Progenitor cell of endocrine pancreas (in vitro differentiated cells): ENCODE data around the gene FTSJ3. TPM values are rescaled to one million over a fixed set of nuclear protein-coding genes. Genes with fewer than 3 reads are reported as not detected.
"Not testable (repeated sequence)": the region's sequence is repeated elsewhere in the genome, so short reads cannot be mapped to it uniquely, and the experiment has no call there.

Source experiments
- DNase-seq: peaks from one replicate; pipeline ENCODE4 v3.0.0; 2021; ENCODE audit warnings: low spot score; ENCODE audit not compliant: unreplicated experiment
- H3K27ac Mint-ChIP-seq: 2 replicates; pipeline ENCODE4 v1.8.0; 2021; ENCODE audit warnings: mild to moderate bottlenecking, moderate library complexity, mixed read lengths
- H3K27me3 Mint-ChIP-seq: 2 replicates; pipeline ENCODE4 v1.8.0; 2021; ENCODE audit warnings: mixed read lengths
- H3K36me3 Mint-ChIP-seq: 2 replicates; pipeline ENCODE4 v1.8.0; 2022; ENCODE audit warnings: mixed read lengths; ENCODE audit not compliant: insufficient read depth
- H3K4me1 Mint-ChIP-seq: 2 replicates; pipeline ENCODE4 v1.8.0; 2021; ENCODE audit warnings: low read depth, mixed read lengths
- H3K4me3 Mint-ChIP-seq: 2 replicates; pipeline ENCODE4 v1.8.0; 2021; ENCODE audit warnings: low read depth, mild to moderate bottlenecking, moderate library complexity, mixed read lengths
- H3K9me3 Mint-ChIP-seq: 2 replicates; pipeline ENCODE4 v1.8.0; 2021; ENCODE audit warnings: low read depth, mixed read lengths
- total RNA-seq: library from RNA; stranded (reverse); gene quantifications from 2 replicates; pipeline ENCODE4 v1.2.1, GENCODE V29; 2021
- TF ChIP-seq, protein P1 (sequence below): fragments of 200-600 bp; sonication (generic); IDR thresholded peaks from one replicate; pipeline ENCODE4 v1.5.0; 2021; ENCODE audit warnings: antibody characterized with exemption, mild to moderate bottlenecking; ENCODE audit not compliant: unreplicated experiment

FTSJ3 gene
- total RNA-seq, 1 donor from 2014 or later, result 49.0 TPM

DNA sequence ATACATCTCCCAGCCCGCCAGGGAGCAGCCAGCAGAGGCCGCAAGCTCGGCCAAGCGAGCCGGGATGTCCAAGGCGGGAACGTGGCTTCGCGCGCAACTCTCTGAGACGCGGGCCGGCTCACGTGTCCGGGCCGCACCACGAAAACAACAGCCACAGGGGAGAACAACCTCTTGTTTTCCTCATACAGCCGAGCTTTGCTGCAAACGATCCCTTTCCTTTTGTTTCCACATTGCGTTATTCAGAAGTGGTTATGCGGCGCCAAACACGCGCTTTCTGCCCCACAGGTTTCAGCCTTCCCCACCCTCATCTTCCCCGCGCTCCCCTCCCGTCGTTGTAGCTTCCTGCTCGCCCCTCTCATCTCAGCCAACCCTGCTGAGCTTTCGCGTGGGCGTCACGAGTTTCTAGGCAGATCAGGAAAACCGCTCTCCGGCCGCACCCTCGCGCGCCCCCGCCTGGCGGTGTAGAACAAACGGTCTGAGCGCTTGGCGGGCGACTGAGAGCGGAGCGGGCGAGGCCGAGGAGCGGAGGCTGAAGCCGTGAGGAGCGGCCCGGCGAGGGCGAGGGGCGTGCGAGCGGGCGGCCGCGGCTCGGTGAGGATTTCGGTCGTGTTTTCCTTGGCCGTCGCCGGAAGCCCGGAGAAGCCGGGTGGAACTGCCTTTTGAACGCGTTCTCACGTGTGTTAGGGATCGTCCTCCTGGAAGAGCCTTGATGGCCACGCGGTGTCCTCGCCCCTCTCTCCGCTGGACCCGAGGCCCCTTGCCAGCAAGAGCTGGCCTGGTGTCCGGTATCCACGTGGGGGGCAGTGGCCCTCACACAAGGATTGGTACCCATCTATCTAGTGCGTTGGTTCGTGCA is 21.6 kb upstream of the FTSJ3 start:
- Mint-ChIP-seq H3K27me3 (peaks cover 38% of the 10 kb centered on the region), H3K36me3 (peaks cover 6% of the 10 kb centered on the region), H3K4me3 (peak overlapping the region; percentile 68), H3K4me1 (peaks cover 3% of the 10 kb centered on the region), H3K9me3 (peaks cover 9% of the 10 kb centered on the region), H3K27ac (peak overlapping the region; percentile 98)
- DNase-seq, result peak; percentile 81
- TF ChIP-seq, protein P1, sequence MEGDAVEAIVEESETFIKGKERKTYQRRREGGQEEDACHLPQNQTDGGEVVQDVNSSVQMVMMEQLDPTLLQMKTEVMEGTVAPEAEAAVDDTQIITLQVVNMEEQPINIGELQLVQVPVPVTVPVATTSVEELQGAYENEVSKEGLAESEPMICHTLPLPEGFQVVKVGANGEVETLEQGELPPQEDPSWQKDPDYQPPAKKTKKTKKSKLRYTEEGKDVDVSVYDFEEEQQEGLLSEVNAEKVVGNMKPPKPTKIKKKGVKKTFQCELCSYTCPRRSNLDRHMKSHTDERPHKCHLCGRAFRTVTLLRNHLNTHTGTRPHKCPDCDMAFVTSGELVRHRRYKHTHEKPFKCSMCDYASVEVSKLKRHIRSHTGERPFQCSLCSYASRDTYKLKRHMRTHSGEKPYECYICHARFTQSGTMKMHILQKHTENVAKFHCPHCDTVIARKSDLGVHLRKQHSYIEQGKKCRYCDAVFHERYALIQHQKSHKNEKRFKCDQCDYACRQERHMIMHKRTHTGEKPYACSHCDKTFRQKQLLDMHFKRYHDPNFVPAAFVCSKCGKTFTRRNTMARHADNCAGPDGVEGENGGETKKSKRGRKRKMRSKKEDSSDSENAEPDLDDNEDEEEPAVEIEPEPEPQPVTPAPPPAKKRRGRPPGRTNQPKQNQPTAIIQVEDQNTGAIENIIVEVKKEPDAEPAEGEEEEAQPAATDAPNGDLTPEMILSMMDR, result peak; percentile 70

DNA sequence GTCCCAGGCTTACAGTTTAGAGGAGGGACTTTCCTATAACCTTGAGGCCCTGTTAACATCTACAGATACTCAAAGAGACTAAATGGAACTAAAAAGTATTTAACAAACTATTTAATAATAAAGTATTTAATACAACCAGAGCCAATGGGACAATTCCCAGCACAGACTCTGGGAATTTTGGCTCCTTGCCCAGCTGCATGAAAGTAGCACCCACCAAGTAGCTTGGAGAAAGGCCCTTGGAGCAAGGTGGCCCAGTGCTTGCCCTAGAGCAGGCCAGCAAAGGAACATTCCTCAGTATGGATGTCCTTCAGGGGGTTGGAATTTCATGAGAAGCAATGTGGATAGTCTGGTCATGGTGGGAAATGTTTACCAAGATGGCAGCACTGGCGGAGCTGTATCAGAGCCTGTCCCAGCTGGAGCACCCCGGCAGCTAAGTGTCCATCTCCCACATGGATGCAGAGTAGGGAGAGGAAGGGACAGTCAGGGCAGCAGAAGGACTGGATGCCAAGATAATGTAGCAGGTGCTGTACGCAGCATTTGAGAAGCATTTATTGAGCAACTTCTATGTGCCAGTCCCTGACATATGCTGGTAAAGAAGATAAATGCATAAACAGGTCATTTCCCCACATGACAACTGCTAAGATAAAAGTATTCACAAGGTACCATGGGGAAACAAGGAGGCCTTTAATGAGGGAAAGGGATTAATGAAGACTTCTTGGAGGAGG is 20.2 kb upstream of the FTSJ3 start:
- H3K27me3 Mint-ChIP-seq, result peaks cover 37% of the 10 kb centered on the region

DNA sequence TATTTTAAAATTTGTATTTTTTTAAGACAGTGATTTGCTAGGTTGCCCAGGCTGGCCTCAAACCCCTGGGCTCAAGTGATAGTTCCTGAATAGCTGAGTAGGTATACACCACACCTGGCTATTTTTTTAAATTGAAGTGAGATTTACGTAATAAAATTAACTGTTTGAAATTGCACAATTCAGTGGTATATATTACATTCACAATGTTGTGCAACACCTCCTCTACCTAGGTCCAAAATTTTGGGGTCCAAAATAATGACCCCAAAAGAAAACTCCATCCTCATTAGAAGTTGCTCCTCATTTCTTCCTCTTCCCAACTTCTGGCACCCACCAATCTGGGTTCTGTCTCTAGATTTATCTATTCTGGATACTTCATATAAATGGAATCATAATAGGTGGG is 18.0 kb upstream of the FTSJ3 start:
- Mint-ChIP-seq H3K9me3 (peaks cover 9% of the 10 kb centered on the region), H3K4me3 (no peak overlapping the region), H3K4me1 (peaks cover 18% of the 10 kb centered on the region), H3K27ac (no peak overlapping the region), H3K36me3 (peaks cover 6% of the 10 kb centered on the region), H3K27me3 (peaks cover 31% of the 10 kb centered on the region)
- TF ChIP-seq, protein P1, result no peak
- no peak for DNase-seq

More for the DNA sequence above, 20.2 kb upstream of the FTSJ3 start:
- no peak for DNase-seq
- H3K4me3 Mint-ChIP-seq, result peak overlapping the region; percentile 24
- TF ChIP-seq, protein P1, result no peak
- peaks cover 6% of the 10 kb centered on the region for H3K36me3 Mint-ChIP-seq
- peaks cover 9% of the 10 kb centered on the region for H3K9me3 Mint-ChIP-seq
- H3K27ac Mint-ChIP-seq, result no peak overlapping the region
- peaks cover 5% of the 10 kb centered on the region for H3K4me1 Mint-ChIP-seq

DNA sequence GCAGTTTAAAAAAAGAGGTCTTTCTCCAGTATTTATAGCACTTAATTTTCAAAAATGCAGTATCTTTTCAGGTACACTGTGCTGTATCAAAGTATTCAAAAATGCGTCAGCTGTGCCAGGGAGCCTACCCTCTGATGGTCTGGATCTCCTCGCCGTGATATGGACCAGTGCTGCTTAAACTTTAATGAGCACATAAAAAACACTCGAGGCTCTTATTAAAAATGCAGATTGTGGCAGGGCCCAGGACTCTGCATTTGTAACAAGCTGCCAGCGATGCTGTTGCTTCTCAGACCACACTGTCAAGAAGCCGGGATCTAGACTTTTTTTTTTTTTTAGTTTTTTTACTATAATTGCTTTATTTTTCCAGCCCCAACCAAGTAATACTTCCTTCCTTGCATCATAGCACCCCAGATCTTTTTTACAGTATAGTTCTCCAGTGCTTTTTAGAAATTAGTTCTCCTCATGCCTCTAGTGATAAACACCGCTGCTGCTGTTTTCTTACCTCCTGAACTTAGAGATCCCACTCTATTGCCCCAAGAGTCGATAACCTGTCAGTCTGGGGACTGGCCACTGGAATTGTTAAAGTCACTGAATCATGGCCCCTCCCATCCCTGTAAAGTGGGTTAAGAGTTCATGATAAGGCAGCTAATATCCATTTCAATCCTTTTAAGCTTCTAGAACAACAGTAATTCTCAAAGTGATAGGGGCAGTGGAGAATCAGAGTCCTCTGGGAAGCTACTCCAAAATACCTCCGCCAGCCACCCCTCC is 16.6 kb upstream of the FTSJ3 start:
- no peak for DNase-seq
- peaks cover 20% of the 10 kb centered on the region for H3K4me1 Mint-ChIP-seq
- TF ChIP-seq, protein P1, result no peak
- H3K27ac Mint-ChIP-seq, result peak overlapping the region; percentile 52
- H3K27me3 Mint-ChIP-seq, result peaks cover 25% of the 10 kb centered on the region
- H3K4me3 Mint-ChIP-seq, result peak overlapping the region; percentile 79
- H3K9me3 Mint-ChIP-seq, result peaks cover 8% of the 10 kb centered on the region
- peaks cover 6% of the 10 kb centered on the region for H3K36me3 Mint-ChIP-seq

DNA sequence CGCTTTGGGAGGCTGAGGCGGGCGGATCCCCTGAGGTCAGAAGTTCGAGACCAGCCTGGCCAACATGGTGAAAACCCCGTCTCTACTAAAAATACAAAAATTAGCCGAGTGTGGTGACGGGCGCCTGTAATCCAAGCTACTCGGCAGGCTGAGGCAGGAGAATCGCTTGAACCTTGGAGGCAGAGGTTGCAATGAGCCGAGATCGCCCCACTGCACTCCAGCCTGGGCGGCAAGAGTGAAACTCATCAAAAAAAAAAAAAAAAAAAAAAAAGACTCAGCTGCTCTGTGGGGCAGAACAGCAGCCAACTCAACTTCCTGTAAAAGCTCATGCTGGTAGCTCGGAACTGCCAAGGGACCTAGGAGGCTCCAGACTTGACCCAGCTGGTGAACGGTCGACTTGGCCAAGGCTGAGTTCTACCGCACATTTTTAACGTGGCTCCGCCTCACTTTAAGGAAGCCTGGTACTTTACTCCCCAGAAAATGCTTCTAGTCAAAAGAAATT is 16.0 kb upstream of the FTSJ3 start:
- Mint-ChIP-seq H3K4me3 (peak overlapping the region; percentile 79), H3K27ac (peak overlapping the region; percentile 67), H3K4me1 (peaks cover 22% of the 10 kb centered on the region), H3K27me3 (peaks cover 22% of the 10 kb centered on the region)
- H3K9me3 Mint-ChIP-seq, H3K36me3 Mint-ChIP-seq, DNase-seq: not testable (repeated sequence)
